ENCODE data around the gene FBLN1.

FBLN1 gene

DNA sequence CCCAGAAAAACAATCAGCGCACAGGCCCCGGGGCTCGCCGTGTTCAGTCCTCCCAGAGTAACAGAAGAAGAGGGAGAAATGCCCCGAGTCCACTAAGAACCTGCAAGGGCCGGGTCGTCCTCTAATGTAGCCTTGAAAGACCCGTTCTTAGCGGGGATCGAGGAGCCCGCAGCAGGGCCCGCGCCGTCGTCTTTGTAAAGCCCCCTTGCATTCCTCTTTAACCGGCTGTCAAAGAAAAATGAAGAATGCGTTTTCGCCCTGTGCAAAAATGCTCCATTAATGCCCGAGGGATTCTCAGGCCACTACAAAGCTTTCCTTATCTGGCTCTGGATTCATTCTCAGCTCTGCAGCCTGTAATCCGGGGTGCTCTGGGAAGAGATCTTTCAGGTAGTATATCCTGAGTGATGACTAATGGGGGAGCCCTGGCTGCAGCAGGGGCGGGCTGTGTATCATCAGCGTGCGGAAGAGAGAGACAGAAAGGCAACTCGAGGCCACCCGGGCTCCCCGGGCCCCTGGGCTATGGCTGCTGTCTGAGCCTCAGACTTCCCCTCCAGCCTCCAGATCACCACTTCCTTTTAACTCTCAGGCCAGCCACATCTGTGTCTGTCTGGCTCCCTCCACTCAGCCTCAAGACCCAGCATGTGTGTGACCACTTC, 78.2 kb downstream of the FBLN1 start:
- TF ChIP-seq CTCF (IDR thresholded peaks at IDR 0.05; ENCODE audit: low read depth, low read length, missing control alignments) = no peak
- no peak for DNase-seq (ENCODE audit: low read depth)
- in situ Hi-C loops (cut with HindIII; ENCODE audit: low sequenced_read_pairs) = loop anchor here (10.0 kb wide), 1 partner anchor 404 kb away; no protein-coding TSS in a partner anchor
- no peak overlapping the region for H3K4me3 ChIP-seq (ENCODE audit: low read depth, low read length)

- in situ Hi-C loops (cut with HindIII; ENCODE audit: low sequenced_read_pairs) = loop anchor here (10.0 kb wide), 1 partner anchor 403 kb away; no protein-coding TSS in a partner anchor
- TF ChIP-seq CTCF (IDR thresholded peaks at IDR 0.05; ENCODE audit: low read depth, low read length, missing control alignments) = no peak
- no peak for DNase-seq (ENCODE audit: low read depth)
- H3K4me3 ChIP-seq (ENCODE audit: low read depth, low read length) = no peak overlapping the region
Measured at GRCh38 chr22:45581549-45582080, 78.9 kb downstream of the FBLN1 start.

DNA sequence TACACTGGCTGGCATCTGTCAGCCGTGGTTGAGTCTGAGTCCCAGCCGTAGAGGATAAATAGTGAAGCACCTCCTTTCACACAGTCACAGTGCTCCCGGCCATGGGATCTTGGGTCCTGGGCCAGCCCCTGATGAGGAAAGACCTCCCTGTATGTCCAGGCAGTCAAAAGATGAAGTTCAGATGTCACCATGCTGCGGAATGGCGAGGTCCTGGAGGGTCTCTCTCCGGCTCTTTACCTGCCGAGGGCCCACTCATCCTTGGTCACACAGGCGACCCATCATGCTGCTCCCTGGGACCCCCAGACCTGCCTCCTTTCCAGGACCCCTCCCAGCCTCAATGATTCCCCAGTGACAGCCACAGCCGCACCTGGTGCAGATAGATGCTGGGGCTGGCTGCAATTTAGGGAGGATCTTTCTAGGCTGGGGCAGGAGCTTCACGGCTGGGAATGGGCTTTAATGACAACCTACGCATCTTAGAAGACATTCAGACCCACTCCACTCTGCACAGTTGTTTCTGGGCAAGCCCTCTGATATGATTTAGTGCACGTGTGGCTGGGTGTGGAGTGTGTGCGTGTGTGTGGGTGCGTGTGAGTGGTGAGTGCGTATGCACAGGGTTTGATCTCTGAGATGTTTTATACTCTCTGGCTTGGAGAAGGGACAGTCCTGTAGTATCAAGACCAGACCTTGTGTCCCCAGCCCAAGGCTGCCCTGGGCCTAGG, 79.7 kb downstream of the FBLN1 start:
- in situ Hi-C loops (cut with HindIII; ENCODE audit: low sequenced_read_pairs) = loop anchor here (10.0 kb wide), 1 partner anchor 402 kb away; no protein-coding TSS in a partner anchor
- H3K4me3 ChIP-seq (ENCODE audit: low read depth, low read length) = no peak overlapping the region
- TF ChIP-seq CTCF (IDR thresholded peaks at IDR 0.05; ENCODE audit: low read depth, low read length, missing control alignments) = no peak
- DNase-seq (ENCODE audit: low read depth) = no peak

GRCh38 chr22:45582955-45583320, 80.3 kb downstream of the FBLN1 start:
- no peak overlapping the region for H3K4me3 ChIP-seq (ENCODE audit: low read depth, low read length)
- DNase-seq (ENCODE audit: low read depth) = no peak
- no peak for TF ChIP-seq CTCF (IDR thresholded peaks at IDR 0.05; ENCODE audit: low read depth, low read length, missing control alignments)
- in situ Hi-C loops (cut with HindIII; ENCODE audit: low sequenced_read_pairs) = loop anchor here (10.0 kb wide), 1 partner anchor 402 kb away; no protein-coding TSS in a partner anchor

- DNase-seq (ENCODE audit: low read depth) = no peak
- no peak for TF ChIP-seq CTCF (IDR thresholded peaks at IDR 0.05; ENCODE audit: low read depth, low read length, missing control alignments)
- in situ Hi-C loops (cut with HindIII; ENCODE audit: low sequenced_read_pairs) = loop anchor here (10.0 kb wide), 1 partner anchor 401 kb away; no protein-coding TSS in a partner anchor
- no peak overlapping the region for H3K4me3 ChIP-seq (ENCODE audit: low read depth, low read length)
Measured at GRCh38 chr22:45583504-45583903, 80.8 kb downstream of the FBLN1 start.

DNA sequence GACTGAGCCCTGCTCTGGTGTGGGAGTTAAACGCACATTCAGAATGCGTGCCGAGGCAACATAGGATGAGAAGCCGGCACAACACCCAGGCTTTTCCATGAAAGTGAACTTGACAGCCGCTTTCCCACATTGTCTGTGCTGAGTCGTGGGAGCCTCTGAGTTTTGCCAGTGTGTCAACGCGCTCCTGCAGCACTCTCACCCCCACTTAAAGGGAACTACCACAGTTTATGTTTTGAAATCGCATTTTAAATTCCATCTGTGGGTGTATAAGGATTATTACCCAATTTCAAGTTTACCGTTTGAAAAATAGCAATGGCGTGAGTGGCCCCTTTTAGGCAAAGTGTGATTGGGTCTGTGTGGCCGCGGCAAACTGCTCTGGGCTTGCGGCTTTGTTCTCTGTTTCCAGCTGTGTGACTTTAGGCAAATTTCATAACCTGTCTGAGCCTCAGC, 81.5 kb downstream of the FBLN1 start:
- in situ Hi-C loops (cut with HindIII; ENCODE audit: low sequenced_read_pairs) = loop anchor here (10.0 kb wide), 1 partner anchor 401 kb away; no protein-coding TSS in a partner anchor
- DNase-seq (ENCODE audit: low read depth) = no peak
- no peak overlapping the region for H3K4me3 ChIP-seq (ENCODE audit: low read depth, low read length)
- TF ChIP-seq CTCF (IDR thresholded peaks at IDR 0.05; ENCODE audit: low read depth, low read length, missing control alignments) = no peak

Data from astrocyte of the cerebellum (primary cell).